ENCODE results near the gene SLC1A6. TPM values are rescaled to one million over a fixed set of nuclear protein-coding genes. Genes with fewer than 3 reads are reported as not detected.
"Not testable (repeated sequence)": the region's sequence is repeated elsewhere in the genome, so short reads cannot be mapped to it uniquely, and the experiment has no call there.

The SLC1A6 gene
- not detected for total RNA-seq

- ATAC-seq (no peak), DNase-seq (ENCODE audit: low spot score) (no peak)
These were observed at the start of gene SLC1A6 for GRCh38 chr19:14979476-14980255. TSS of gene SLC1A6 (minus strand) at chr19:14979864. CDS start at chr19:14972910, 6,954 bp downstream.

- DNase-seq (ENCODE audit: low spot score) (no peak), ATAC-seq (no peak)
These were observed 48.8 kb upstream of the SLC1A6 start for GRCh38 chr19:15028490-15028889.

GRCh38 chr19:15025217-15025616 lies 45.6 kb upstream of the SLC1A6 start:
- no peak for DNase-seq (ENCODE audit: low spot score)
- ATAC-seq, result peak; percentile 59

GRCh38 chr19:15022752-15023151 lies 43.1 kb upstream of the SLC1A6 start:
- ATAC-seq (no peak), DNase-seq (ENCODE audit: low spot score) (no peak)

GRCh38 chr19:15021286-15022007 lies 41.8 kb upstream of the SLC1A6 start:
- DNase-seq (ENCODE audit: low spot score), result no peak
- no peak for ATAC-seq

GRCh38 chr19:15018836-15019235 lies 39.2 kb upstream of the SLC1A6 start:
- not testable (repeated sequence) for ATAC-seq; DNase-seq (ENCODE audit: low spot score)

GRCh38 chr19:15015946-15016542 lies 36.4 kb upstream of the SLC1A6 start:
- ATAC-seq, result no peak
- no peak for DNase-seq (ENCODE audit: low spot score)

GRCh38 chr19:15014579-15014978 lies 34.9 kb upstream of the SLC1A6 start:
- ATAC-seq, result no peak
- DNase-seq (ENCODE audit: low spot score), result no peak

GRCh38 chr19:15010501-15011300 lies 31.0 kb upstream of the SLC1A6 start:
- ATAC-seq (no peak), DNase-seq (ENCODE audit: low spot score) (no peak)

- ATAC-seq (no peak), DNase-seq (ENCODE audit: low spot score) (no peak)
These were observed 28.6 kb upstream of the SLC1A6 start for GRCh38 chr19:15008308-15008707.

- DNase-seq (ENCODE audit: low spot score), result no peak
- no peak for ATAC-seq
These were observed 18.3 kb upstream of the SLC1A6 start for GRCh38 chr19:14997981-14998380.

GRCh38 chr19:14992780-14993179 lies 13.1 kb upstream of the SLC1A6 start:
- ATAC-seq (no peak), DNase-seq (ENCODE audit: low spot score) (no peak)

- DNase-seq (ENCODE audit: low spot score) (no peak), ATAC-seq (no peak)
These were observed 5.5 kb upstream of the SLC1A6 start for GRCh38 chr19:14985133-14985532.

GRCh38 chr19:14978161-14978776 lies 1.4 kb downstream of the SLC1A6 start:
- DNase-seq (ENCODE audit: low spot score) (no peak), ATAC-seq (no peak)

- no peak for DNase-seq (ENCODE audit: low spot score)
- no peak for ATAC-seq
These were observed 2.5 kb downstream of the SLC1A6 start for GRCh38 chr19:14977128-14977527.

GRCh38 chr19:14974488-14974887 lies 5.2 kb downstream of the SLC1A6 start:
- DNase-seq (ENCODE audit: low spot score) (no peak), ATAC-seq (no peak)

- DNase-seq (ENCODE audit: low spot score) (no peak), ATAC-seq (no peak)
These were observed 7.0 kb downstream of the SLC1A6 start for GRCh38 chr19:14972676-14973075.

- ATAC-seq (no peak), DNase-seq (ENCODE audit: low spot score) (no peak)
These were observed 8.2 kb downstream of the SLC1A6 start for GRCh38 chr19:14971474-14971873.

- DNase-seq (ENCODE audit: low spot score), result no peak
- no peak for ATAC-seq
These were observed 11.4 kb downstream of the SLC1A6 start for GRCh38 chr19:14968247-14968646.

- ATAC-seq, result no peak
- no peak for DNase-seq (ENCODE audit: low spot score)
These were observed 17.5 kb downstream of the SLC1A6 start for GRCh38 chr19:14961956-14962685.
